Body of pancreas (tissue), 4 donors: ENCODE measurements around the gene TNPO1. TPM values are rescaled to one million over a fixed set of nuclear protein-coding genes. Genes with fewer than 3 reads are reported as not detected.

Experiments
- ATAC-seq: fragments of 150-250 bp; one replicate; pipeline ENCODE4 v1.9.1; 2016
- DNase-seq, 4 donors: peaks; one replicate each; pipeline ENCODE4 v3.0.0-alpha.2; 2019
- H3K27ac ChIP-seq, 4 donors: fragments of 200-600 bp; sonication (generic); 1 replicate in 3 of 4; 2 replicates in 1 of 4; pipeline versions ENCODE4 v1.5.1 to v1.6.1; 2016 to 2019; ENCODE audit warnings: mild to moderate bottlenecking in 1 of 4, mixed read lengths in 1 of 4, moderate library complexity in 1 of 4
- H3K27me3 ChIP-seq, 2 donors: fragments of 200-600 bp; sonication (generic); one replicate each; pipeline ENCODE4 v1.6.0; 2016; ENCODE audit warnings: mild to moderate bottlenecking in 1 of 2
- H3K36me3 ChIP-seq, 2 donors: fragments of 200-600 bp; sonication (generic); replicated peaks in 1 of 2; 2 replicates each; pipeline ENCODE4 v1.5.1; 2016; ENCODE audit warnings: low read depth in 2 of 2; ENCODE audit not compliant: insufficient read depth in 1 of 2
- H3K4me1 ChIP-seq: fragments of 200-600 bp; sonication (generic); one replicate; pipeline ENCODE4 v1.6.0; 2016
- H3K4me3 ChIP-seq, 2 donors: fragments of 200-600 bp; sonication (generic); 1 replicate in 1 of 2; 2 replicates in 1 of 2; pipeline ENCODE4 v1.5.1; 2016 to 2019
- H3K9me3 ChIP-seq, 3 donors: fragments of 200-600 bp; sonication (generic); 1 replicate in 2 of 3; 2 replicates in 1 of 3; pipeline ENCODE4 v1.5.1; 2016
- POLR2A ChIP-seq, 3 donors: fragments of 450-650 bp; IDR thresholded peaks; one replicate each; pipeline ENCODE4 v1.6.1; 2016; ENCODE audit warnings: antibody characterized with exemption in 3 of 3, mild to moderate bottlenecking in 2 of 3
- WGBS, 2 donors: methylation state at CpG; one replicate each; pipeline ENCODE4 v1.1.5; 2017; 5-methylcytosine and 5-hydroxymethylcytosine counted together
- intact Hi-C: fragments of 100-400 bp; cut with DNase I; formaldehyde crosslinking; loops from one replicate; pipeline ENCODE4 v1.15.1; 2023
- total RNA-seq, 2 donors: library from RNA; depleted of rRNA; stranded (reverse); fragments of >200 nt; gene quantifications; one replicate each; pipeline ENCODE4 v1.1.0, GENCODE V29; 2016
- TF ChIP-seq, protein P1 (sequence below), 7 experiments: fragments of 450-650 bp in 4 of 7; fragments of 200-600 bp in 3 of 7; sonication (generic) in 3 of 7; IDR thresholded peaks; one replicate each; pipeline ENCODE4 v1.5.1; 2016 to 2019; ENCODE audit warnings: antibody characterized with exemption in 7 of 7

The TNPO1 gene
- total RNA-seq, 2 donors from 2014 or later, result 41.2 to 71.9 TPM

DNA sequence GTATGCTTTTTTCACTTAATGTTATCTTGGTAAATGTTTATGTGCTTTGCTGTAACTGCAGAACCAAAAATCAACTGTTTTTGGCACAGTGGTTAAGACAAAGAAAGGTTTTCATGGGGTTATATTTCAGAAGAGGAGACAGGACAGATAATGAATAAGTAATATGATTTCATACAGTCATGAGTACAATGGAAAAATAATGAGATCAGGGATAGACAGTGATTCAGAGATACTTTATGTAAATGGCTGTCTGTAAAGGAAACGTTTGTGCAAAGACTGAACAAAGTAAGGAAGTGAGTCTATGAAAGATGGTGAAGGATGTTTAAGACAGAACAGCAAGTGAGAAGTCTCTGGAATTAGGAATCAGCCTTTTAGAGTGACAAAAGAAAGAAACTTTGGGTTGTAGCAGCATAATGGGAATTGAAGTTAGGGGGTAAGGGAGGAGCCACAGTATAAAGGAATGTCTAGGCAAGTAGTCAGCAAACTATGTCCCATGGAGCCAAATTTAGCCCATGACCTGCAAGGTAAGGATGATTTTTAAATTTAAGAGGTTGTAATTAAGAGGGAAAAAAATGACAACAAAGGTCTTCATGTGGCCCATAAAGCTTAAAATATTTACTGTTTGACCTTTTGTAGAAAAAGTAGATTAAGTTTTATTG is 55.0 kb downstream of the TNPO1 start:
- DNase-seq (no peak), ATAC-seq (no peak)
- 50 to 55% methylated on average over 1 of the region's 1 CpG for WGBS, 2 donors
- Histone ChIP-seq H3K36me3 (peaks cover 7 to 12% of the 10 kb centered on the region in 2 donors), H3K9me3 (no peaks in the 10 kb centered on the region), H3K4me3 (no peak overlapping the region), H3K27ac (no peak overlapping the region), H3K4me1 (no peaks in the 10 kb centered on the region), H3K27me3 (no peaks in the 10 kb centered on the region)
- intact Hi-C loops, result no loop called here
- TF ChIP-seq, protein P1, sequence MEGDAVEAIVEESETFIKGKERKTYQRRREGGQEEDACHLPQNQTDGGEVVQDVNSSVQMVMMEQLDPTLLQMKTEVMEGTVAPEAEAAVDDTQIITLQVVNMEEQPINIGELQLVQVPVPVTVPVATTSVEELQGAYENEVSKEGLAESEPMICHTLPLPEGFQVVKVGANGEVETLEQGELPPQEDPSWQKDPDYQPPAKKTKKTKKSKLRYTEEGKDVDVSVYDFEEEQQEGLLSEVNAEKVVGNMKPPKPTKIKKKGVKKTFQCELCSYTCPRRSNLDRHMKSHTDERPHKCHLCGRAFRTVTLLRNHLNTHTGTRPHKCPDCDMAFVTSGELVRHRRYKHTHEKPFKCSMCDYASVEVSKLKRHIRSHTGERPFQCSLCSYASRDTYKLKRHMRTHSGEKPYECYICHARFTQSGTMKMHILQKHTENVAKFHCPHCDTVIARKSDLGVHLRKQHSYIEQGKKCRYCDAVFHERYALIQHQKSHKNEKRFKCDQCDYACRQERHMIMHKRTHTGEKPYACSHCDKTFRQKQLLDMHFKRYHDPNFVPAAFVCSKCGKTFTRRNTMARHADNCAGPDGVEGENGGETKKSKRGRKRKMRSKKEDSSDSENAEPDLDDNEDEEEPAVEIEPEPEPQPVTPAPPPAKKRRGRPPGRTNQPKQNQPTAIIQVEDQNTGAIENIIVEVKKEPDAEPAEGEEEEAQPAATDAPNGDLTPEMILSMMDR (IDR thresholded peaks at IDR 0.05), result no peak
- no peak for TF ChIP-seq POLR2A (IDR thresholded peaks at IDR 0.05)

DNA sequence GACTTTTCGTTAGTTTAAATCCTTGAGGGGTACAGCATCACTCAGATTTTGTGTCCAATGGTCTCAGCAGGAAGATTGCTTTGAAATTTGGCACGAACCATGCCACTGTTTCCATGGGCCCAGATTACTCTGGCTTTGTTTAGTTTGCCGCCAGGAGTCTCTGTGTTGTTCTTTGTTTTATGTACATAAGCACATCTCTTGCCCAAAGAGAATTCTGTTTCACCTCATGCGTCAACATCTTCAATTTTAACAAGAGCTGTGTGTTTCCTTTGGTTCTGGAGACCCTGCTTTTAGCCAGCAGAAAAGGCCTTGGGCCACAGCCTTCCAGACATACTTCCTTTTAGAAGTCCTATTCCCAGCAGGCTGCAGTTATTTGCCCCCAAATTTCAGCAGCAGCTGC is 62.4 kb downstream of the TNPO1 start:
- WGBS, 2 donors, result 84 to 91% methylated on average over 4 of the region's 4 CpGs
- ATAC-seq, result no peak
- Histone ChIP-seq H3K36me3 (peaks cover 7 to 16% of the 10 kb centered on the region in 2 donors), H3K4me3 (no peak overlapping the region), H3K9me3 (no peaks in the 10 kb centered on the region), H3K27me3 (no peaks in the 10 kb centered on the region), H3K27ac (no peak overlapping the region), H3K4me1 (no peaks in the 10 kb centered on the region)
- intact Hi-C loops, result no loop called here
- DNase-seq, result no peak
- TF ChIP-seq, protein P1 (IDR thresholded peaks at IDR 0.05), result no peak
- no peak for TF ChIP-seq POLR2A (IDR thresholded peaks at IDR 0.05)

DNA sequence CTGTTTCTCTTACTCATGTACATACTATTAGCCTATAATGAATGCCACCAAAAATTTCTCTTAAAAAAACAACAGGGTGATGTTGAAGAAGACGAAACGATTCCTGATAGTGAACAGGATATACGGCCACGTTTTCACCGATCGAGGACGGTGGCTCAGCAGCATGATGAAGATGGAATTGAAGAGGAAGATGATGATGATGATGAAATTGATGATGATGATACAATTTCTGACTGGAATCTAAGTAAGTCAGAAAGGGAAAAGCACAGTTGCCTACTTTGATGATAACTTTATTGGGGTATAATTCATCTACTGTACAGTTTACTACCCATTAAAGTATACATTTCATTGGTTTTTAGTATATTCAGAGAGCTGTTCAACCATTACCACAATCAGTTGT is 66.5 kb downstream of the TNPO1 start:
- no peak overlapping the region for H3K27ac ChIP-seq
- no peaks in the 10 kb centered on the region for H3K9me3 ChIP-seq
- whole genome bisulfite sequencing, 2 donors, result 94 to 97% methylated on average over 7 of the region's 7 CpGs
- intact Hi-C loops, result no loop called here
- no peaks in the 10 kb centered on the region for H3K4me1 ChIP-seq
- DNase-seq (no peak), ATAC-seq (no peak)
- TF ChIP-seq, protein P1 (IDR thresholded peaks at IDR 0.05), result no peak
- TF ChIP-seq POLR2A (IDR thresholded peaks at IDR 0.05), result no peak
- H3K36me3 ChIP-seq, result peaks cover 0 to 32% of the 10 kb centered on the region in 2 donors
- H3K4me3 ChIP-seq, result no peak overlapping the region
- H3K27me3 ChIP-seq, result no peaks in the 10 kb centered on the region

DNA sequence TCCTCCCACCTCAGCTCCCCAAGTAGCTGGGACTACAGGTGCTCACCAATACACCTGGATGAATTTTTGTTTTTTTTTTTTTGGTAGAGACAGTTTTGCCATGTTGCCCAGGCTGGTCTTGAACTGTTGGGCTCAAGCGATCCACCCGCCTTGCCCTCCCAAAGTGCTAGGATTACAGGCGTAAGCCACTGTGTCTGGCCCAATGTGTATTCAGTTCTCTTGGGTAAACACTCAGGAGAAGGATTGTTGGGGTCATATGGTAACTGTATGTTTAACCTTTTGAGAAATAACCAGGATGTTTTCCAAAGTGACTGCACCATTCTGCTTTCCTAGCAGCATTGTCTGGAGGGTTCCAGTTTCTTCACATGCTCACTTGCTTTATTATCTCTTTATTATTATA is 67.4 kb downstream of the TNPO1 start:
- no peak overlapping the region for H3K4me3 ChIP-seq
- no peak for DNase-seq
- intact Hi-C loops, result no loop called here
- peaks cover 0 to 38% of the 10 kb centered on the region in 2 donors for H3K36me3 ChIP-seq
- no peaks in the 10 kb centered on the region for H3K4me1 ChIP-seq
- TF ChIP-seq, protein P1 (IDR thresholded peaks at IDR 0.05), result no peak
- no peak for TF ChIP-seq POLR2A (IDR thresholded peaks at IDR 0.05)
- no peak for ATAC-seq
- WGBS, 2 donors, result 75 to 79% methylated on average over 3 of the region's 3 CpGs
- no peaks in the 10 kb centered on the region for H3K27me3 ChIP-seq
- no peaks in the 10 kb centered on the region for H3K9me3 ChIP-seq
- no peak overlapping the region for H3K27ac ChIP-seq

DNA sequence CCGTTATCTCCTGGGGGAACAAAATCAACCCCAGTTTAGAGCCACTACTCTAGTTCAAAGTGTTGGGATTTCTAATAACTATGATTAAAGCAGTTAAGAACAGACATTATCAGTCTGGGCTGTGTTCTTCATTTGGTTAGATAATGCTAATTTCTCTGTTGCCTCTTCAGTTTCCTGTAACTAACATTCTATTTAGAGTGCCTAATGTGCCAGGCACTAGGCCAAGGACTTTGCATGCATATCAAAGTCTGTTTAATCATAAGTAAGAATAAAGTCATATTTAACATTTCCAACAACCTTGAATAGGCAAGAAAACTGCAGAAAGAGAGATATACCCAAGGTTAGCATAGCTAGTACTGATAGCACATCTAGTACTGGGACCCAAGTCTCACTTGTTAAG is 68.4 kb downstream of the TNPO1 start:
- TF ChIP-seq POLR2A (IDR thresholded peaks at IDR 0.05), result no peak
- TF ChIP-seq, protein P1 (IDR thresholded peaks at IDR 0.05), result no peak
- Histone ChIP-seq H3K27ac (no peak overlapping the region), H3K9me3 (no peaks in the 10 kb centered on the region), H3K27me3 (no peaks in the 10 kb centered on the region), H3K36me3 (peaks cover 0 to 41% of the 10 kb centered on the region in 2 donors), H3K4me3 (no peak overlapping the region), H3K4me1 (no peaks in the 10 kb centered on the region)
- no peak for DNase-seq
- intact Hi-C loops, result no loop called here
- WGBS, 2 donors, result 94 to 100% methylated on average over 1 of the region's 1 CpG
- ATAC-seq, result no peak
